Panc1 (cell line): ENCODE data around the gene PIK3R1. TPM values are rescaled to one million over a fixed set of nuclear protein-coding genes. Genes with fewer than 3 reads are reported as not detected.
A peak's percentile ranks its signal among the peaks of the same experiment; 100 is the strongest.

Source experiments
- ATAC-seq: fragments of 200-7000 bp; cut with Tn5 transposase; 2 replicates; pipeline ENCODE4 v1.9.1; 2020; ENCODE audit warnings: mild to moderate bottlenecking, moderate library complexity
- BruUV-seq: library from RNA; stranded (reverse); fragments of 400-500 nt; replicated peaks from 2 replicates; lab custom pipeline; 2021; lab: Mats Ljungman, UMichigan
- CTCF ChIA-PET: fragments of 300-600 bp; sonication (Branson Sonifier 250); formaldehyde crosslinking; loops from one replicate; lab custom pipeline; 2022; ENCODE audit warnings: antibody characterized with exemption; lab: Charles Lee
- POLR2A ChIA-PET: fragments of 300-600 bp; sonication (Branson Sonifier 250); formaldehyde crosslinking; loops from one replicate; lab custom pipeline; 2022; ENCODE audit warnings: antibody characterized with exemption; lab: Charles Lee
- DNase-seq: peaks from one replicate; pipeline ENCODE4 v3.0.0-alpha.2; 2010; ENCODE audit warnings: low read depth, low spot score
- H3K27ac ChIP-seq: 2 replicates; pipeline ENCODE4 v1.5.1; 2011; ENCODE audit warnings: mild to moderate bottlenecking, low read length, inconsistent platforms
- H3K27me3 ChIP-seq: fragments of 200-500 bp; sonication (Bioruptor generic); 2 replicates; pipeline ENCODE4 v1.6.0; 2014; ENCODE audit warnings: low read length, inconsistent platforms; ENCODE audit not compliant: control insufficient read depth, insufficient read depth
- H3K36me3 ChIP-seq: fragments of 200-500 bp; sonication (Bioruptor generic); 2 replicates; pipeline ENCODE4 v1.5.1; 2014; ENCODE audit warnings: inconsistent platforms, mild to moderate bottlenecking, low read length, moderate library complexity; ENCODE audit not compliant: control insufficient read depth, insufficient read depth
- H3K4me1 ChIP-seq: 2 replicates; pipeline ENCODE4 v1.5.1; 2011; ENCODE audit warnings: inconsistent platforms, mild to moderate bottlenecking, low read length, moderate library complexity; ENCODE audit not compliant: control insufficient read depth, insufficient read depth
- H3K4me3 ChIP-seq, 2 experiments: 2 replicates each; pipeline ENCODE4 v1.5.1; 2011 to 2012; ENCODE audit warnings: low read depth in 2 of 2, low read length in 2 of 2, mild to moderate bottlenecking in 2 of 2, inconsistent platforms in 1 of 2, moderate library complexity in 1 of 2
- H3K9me3 ChIP-seq: fragments of 200-500 bp; sonication (Bioruptor generic); 2 replicates; pipeline ENCODE4 v1.5.1; 2014; ENCODE audit warnings: low read depth, mild to moderate bottlenecking, inconsistent platforms, low read length, moderate library complexity; ENCODE audit not compliant: control insufficient read depth, insufficient read depth
- POLR2AphosphoS5 ChIP-seq: IDR thresholded peaks from 2 replicates; pipeline ENCODE4 v1.6.1; 2012; ENCODE audit warnings: mild to moderate bottlenecking, low read depth, low read length, moderate library complexity
- SIN3A ChIP-seq: IDR thresholded peaks from 2 replicates; pipeline ENCODE4 v1.6.1; 2012; ENCODE audit warnings: low read depth, mild to moderate bottlenecking, low read length, moderate library complexity, borderline replicate concordance; ENCODE audit not compliant: insufficient read depth
- TCF7L2 ChIP-seq: IDR thresholded peaks from 2 replicates; pipeline ENCODE4 v1.6.1; 2011; ENCODE audit warnings: mild to moderate bottlenecking, low read depth, low read length, inconsistent platforms
- in situ Hi-C: cut with HindIII; loops from 2 replicates; pipeline ENCODE4 v1.10.0; 2016; ENCODE audit warnings: low sequenced_read_pairs, low pct_unique_long_range_greater_than_20kb
- intact Hi-C: fragments of 100-400 bp; cut with micrococcal nuclease; formaldehyde crosslinking; loops from one replicate; pipeline ENCODE4 v1.10.0; 2022; ENCODE audit not compliant: unreplicated experiment
- total RNA-seq: library from RNA; stranded (reverse); gene quantifications from one replicate; pipeline ENCODE4 v1.2.1, GENCODE V29; 2021; ENCODE audit not compliant: unreplicated experiment
- TF ChIP-seq, protein P1 (sequence below), 2 experiments: IDR thresholded peaks; 2 replicates each; pipeline ENCODE4 v1.6.1; 2011 to 2012; ENCODE audit warnings: low read depth in 2 of 2, control low read depth in 1 of 2, low read length in 1 of 2, mild to moderate bottlenecking in 1 of 2, moderate library complexity in 1 of 2; ENCODE audit not compliant: insufficient read depth in 1 of 2
- TF ChIP-seq, protein P2 (sequence below): fragments of 450-650 bp; IDR thresholded peaks from 2 replicates; pipeline ENCODE4 v1.5.1; 2017; ENCODE audit warnings: mild to moderate bottlenecking

The PIK3R1 gene
- total RNA-seq, 1 experiment from 2014 or later = 23.4 TPM

DNA sequence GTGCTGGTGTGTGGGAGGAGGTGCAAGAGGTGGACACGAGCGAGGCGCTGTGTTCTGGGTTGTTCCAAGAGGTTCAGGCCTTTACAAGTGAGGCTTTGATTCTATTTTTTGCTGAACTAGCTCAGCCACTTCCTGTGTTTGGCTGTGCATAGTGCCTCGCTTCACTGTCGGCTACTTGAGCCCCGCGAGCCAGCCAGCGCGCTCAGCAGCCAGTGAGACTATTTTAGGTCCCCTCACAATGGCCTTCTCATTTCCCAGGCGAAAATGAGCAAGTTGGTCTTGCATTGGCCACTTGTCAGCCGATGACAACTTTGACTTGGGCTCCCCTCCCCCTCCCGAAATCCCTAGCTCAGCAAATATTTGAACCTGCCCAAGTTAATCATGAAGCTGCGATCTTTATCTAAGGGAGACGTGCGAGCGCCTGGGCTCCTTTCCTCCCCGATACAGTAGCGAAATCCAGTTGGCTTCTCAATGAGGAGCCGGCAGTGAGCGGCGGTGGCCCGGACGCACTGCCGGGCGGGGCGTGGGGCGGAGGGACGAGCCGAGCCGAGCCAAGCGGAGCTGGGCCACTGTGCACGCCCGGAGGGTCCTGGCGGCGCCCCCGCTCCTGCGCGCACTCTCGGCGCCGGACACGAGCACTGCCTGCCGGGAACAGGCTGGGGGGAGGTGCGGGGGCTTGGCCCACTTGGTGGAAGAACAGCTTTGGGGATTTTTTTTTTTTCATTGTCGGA lies 72.6 kb downstream of the PIK3R1 start:
- BruUV-seq = no TSS peak
- ChIA-PET CTCF (interaction anchor here (0.6 kb wide), 1 partner anchor 1041 kb away, joined by 3 read pairs; no protein-coding TSS in a partner anchor), POLR2A (no interaction called here)

DNA sequence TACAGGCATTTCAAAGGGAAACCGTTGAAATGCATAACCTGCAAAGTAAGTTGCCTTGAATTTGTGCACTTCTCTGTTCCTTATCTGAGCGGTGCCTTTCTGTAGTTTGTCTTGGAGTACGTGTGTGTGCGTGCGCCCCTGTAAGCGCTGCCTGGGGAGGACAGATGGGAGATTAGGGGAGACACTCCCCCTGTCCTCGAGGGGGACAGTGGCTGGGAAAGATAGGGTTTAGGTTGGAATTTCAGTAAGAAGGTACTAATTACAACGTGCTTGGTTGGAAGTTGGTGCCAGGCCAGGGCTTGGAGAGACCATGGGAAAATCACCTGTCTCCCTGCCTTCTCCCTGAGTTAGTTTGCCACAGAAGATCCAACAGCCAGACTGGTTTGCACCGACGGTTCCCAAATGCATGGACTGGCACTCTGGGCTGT lies 73.2 kb downstream of the PIK3R1 start:
- ATAC-seq (peak; percentile 55), DNase-seq (no peak)
- in situ Hi-C loops = no loop called here
- peak overlapping the region; percentile 59 to 74 for H3K4me3 ChIP-seq
- no TSS peak for BruUV-seq
- no peaks in the 10 kb centered on the region for H3K27me3 ChIP-seq
- TF ChIP-seq SIN3A = no peak
- H3K36me3 ChIP-seq = peaks cover 7% of the 10 kb centered on the region
- peaks cover 16% of the 10 kb centered on the region for H3K4me1 ChIP-seq
- ChIA-PET CTCF (no interaction called here), POLR2A (no interaction called here)
- no peaks in the 10 kb centered on the region for H3K9me3 ChIP-seq
- H3K27ac ChIP-seq = peak overlapping the region; percentile 79
- intact Hi-C loops = loop anchor here (5.0 kb wide), 2 partner anchors 174 to 674 kb away; no protein-coding TSS in a partner anchor

More for the DNA sequence above, 72.6 kb downstream of the PIK3R1 start:
- H3K9me3 ChIP-seq = no peaks in the 10 kb centered on the region
- intact Hi-C loops (loop anchor here (5.0 kb wide), 2 partner anchors 174 to 674 kb away; no protein-coding TSS in a partner anchor), in situ Hi-C loops (no loop called here)
- H3K4me3 ChIP-seq = peak overlapping the region; percentile 59 to 74
- no peak for DNase-seq
- TF ChIP-seq, protein P1, sequence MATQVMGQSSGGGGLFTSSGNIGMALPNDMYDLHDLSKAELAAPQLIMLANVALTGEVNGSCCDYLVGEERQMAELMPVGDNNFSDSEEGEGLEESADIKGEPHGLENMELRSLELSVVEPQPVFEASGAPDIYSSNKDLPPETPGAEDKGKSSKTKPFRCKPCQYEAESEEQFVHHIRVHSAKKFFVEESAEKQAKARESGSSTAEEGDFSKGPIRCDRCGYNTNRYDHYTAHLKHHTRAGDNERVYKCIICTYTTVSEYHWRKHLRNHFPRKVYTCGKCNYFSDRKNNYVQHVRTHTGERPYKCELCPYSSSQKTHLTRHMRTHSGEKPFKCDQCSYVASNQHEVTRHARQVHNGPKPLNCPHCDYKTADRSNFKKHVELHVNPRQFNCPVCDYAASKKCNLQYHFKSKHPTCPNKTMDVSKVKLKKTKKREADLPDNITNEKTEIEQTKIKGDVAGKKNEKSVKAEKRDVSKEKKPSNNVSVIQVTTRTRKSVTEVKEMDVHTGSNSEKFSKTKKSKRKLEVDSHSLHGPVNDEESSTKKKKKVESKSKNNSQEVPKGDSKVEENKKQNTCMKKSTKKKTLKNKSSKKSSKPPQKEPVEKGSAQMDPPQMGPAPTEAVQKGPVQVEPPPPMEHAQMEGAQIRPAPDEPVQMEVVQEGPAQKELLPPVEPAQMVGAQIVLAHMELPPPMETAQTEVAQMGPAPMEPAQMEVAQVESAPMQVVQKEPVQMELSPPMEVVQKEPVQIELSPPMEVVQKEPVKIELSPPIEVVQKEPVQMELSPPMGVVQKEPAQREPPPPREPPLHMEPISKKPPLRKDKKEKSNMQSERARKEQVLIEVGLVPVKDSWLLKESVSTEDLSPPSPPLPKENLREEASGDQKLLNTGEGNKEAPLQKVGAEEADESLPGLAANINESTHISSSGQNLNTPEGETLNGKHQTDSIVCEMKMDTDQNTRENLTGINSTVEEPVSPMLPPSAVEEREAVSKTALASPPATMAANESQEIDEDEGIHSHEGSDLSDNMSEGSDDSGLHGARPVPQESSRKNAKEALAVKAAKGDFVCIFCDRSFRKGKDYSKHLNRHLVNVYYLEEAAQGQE (IDR thresholded peaks at IDR 0.05; ENCODE audit: insufficient read depth in 1 of 2, low read depth in 2 of 2, low read length in 1 of 2) = no peak
- TF ChIP-seq TCF7L2 (no peak), POLR2AphosphoS5 (no peak), SIN3A (no peak)
- TF ChIP-seq, protein P2, sequence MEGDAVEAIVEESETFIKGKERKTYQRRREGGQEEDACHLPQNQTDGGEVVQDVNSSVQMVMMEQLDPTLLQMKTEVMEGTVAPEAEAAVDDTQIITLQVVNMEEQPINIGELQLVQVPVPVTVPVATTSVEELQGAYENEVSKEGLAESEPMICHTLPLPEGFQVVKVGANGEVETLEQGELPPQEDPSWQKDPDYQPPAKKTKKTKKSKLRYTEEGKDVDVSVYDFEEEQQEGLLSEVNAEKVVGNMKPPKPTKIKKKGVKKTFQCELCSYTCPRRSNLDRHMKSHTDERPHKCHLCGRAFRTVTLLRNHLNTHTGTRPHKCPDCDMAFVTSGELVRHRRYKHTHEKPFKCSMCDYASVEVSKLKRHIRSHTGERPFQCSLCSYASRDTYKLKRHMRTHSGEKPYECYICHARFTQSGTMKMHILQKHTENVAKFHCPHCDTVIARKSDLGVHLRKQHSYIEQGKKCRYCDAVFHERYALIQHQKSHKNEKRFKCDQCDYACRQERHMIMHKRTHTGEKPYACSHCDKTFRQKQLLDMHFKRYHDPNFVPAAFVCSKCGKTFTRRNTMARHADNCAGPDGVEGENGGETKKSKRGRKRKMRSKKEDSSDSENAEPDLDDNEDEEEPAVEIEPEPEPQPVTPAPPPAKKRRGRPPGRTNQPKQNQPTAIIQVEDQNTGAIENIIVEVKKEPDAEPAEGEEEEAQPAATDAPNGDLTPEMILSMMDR = no peak
- peaks cover 1% of the 10 kb centered on the region; the same call in 1 of the 2 replicates for H3K36me3 ChIP-seq
- ATAC-seq = peak; percentile 87
- no peaks in the 10 kb centered on the region for H3K27me3 ChIP-seq
- H3K27ac ChIP-seq = peak overlapping the region; percentile 79
- peaks cover 16% of the 10 kb centered on the region for H3K4me1 ChIP-seq
